ENCODE results near the gene EIF6.

GRCh38 chr20:35251613-35251940 lies 33.0 kb downstream of the EIF6 start:
- TF ChIP-seq CTCF (IDR thresholded peaks at IDR 0.05 in 4 of 5, conservative IDR thresholded peaks at IDR 0.05 in 1 of 5), result no peak
- TF ChIP-seq POLR2A (IDR thresholded peaks at IDR 0.05), result no peak
